Right lobe of liver (tissue), 6 donors: ENCODE data around the gene NEDD4L. TPM values are rescaled to one million over a fixed set of nuclear protein-coding genes. Genes with fewer than 3 reads are reported as not detected.

Experiments
- ATAC-seq, 4 donors: fragments of 200-7000 bp; cut with Tn5 transposase; one replicate each; pipeline ENCODE4 v1.9.1; 2020; ENCODE audit warnings: mild to moderate bottlenecking in 4 of 4, moderate library complexity in 4 of 4
- DNase-seq, 3 donors: peaks; one replicate each; pipeline ENCODE4 v3.0.0-alpha.2; 2020
- H3K27ac ChIP-seq, 3 donors: fragments of 200-600 bp; one replicate each; pipeline ENCODE4 v1.8.0; 2022
- H3K27me3 ChIP-seq, 2 donors: fragments of 200-600 bp; one replicate each; pipeline ENCODE4 v1.8.0; 2022
- H3K36me3 ChIP-seq, 4 donors: fragments of 200-600 bp; sonication (generic) in 1 of 4; one replicate each; pipeline versions ENCODE4 v1.5.1 to v1.8.0; 2017 to 2022; ENCODE audit warnings: control low read depth in 1 of 4
- H3K4me1 ChIP-seq, 4 donors: fragments of 200-600 bp; sonication (generic) in 1 of 4; one replicate each; pipeline versions ENCODE4 v1.5.1 to v1.8.0; 2017 to 2022; ENCODE audit warnings: control low read depth in 1 of 4
- H3K4me3 ChIP-seq, 3 donors: fragments of 200-600 bp; one replicate each; pipeline ENCODE4 v1.8.0; 2022
- H3K9me3 ChIP-seq, 4 donors: fragments of 200-600 bp; sonication (generic) in 1 of 4; one replicate each; pipeline versions ENCODE4 v1.5.1 to v1.8.0; 2017 to 2022; ENCODE audit warnings: control low read depth in 1 of 4
- POLR2A ChIP-seq: fragments of 450-650 bp; IDR thresholded peaks from one replicate; pipeline ENCODE4 v1.6.1; 2017; ENCODE audit warnings: antibody characterized with exemption, mild to moderate bottlenecking
- WGBS: methylation state at CpG from one replicate; pipeline ENCODE4 v1.1.6; 2018; ENCODE audit warnings: low coverage, low lambda C conversion rate; ENCODE audit not compliant: insufficient coverage; ENCODE audit errors: missing lambda C conversion rate; 5-methylcytosine and 5-hydroxymethylcytosine counted together
- intact Hi-C, 2 donors: fragments of 100-400 bp; cut with DNase I; formaldehyde crosslinking; loops; one replicate each; pipeline versions ENCODE4 v1.11.2 to v1.14.1; 2022
- total RNA-seq, 6 experiments: library from RNA; depleted of rRNA in 2 of 6; stranded (reverse); fragments of >200 nt in 2 of 6; fragmentation: NEBNext Ultra II Directional in 3 of 6; extraction: Animal tissue kit (Norgen Biotek cat#: 25700) in 3 of 6; gene quantifications; one replicate each; pipeline versions ENCODE4 v1.1.0 to v1.2.4, GENCODE V29; 2016 to 2023
- TF ChIP-seq, protein P1 (sequence below), 4 donors: fragments of 200-600 bp in 3 of 4; fragments of 450-650 bp in 1 of 4; IDR thresholded peaks; one replicate each; pipeline versions ENCODE4 v1.5.1 to v1.8.0; 2016 to 2022; ENCODE audit warnings: antibody characterized with exemption in 4 of 4, mild to moderate bottlenecking in 2 of 4
- donor health status: DM: no; HTN: yes; CAD: no.
- donor health status: DM: no; HTN: no; CAD: no.
- donor health status: DM: no; HTN: no; CAD: no.
- donor health status: DM: no; HTN: yes; CAD: no.
- donor health status: DM: no; HTN: yes; CAD: no.

NEDD4L gene
- total RNA-seq, 6 experiments from 2014 or later: 21.5 to 41.0 (median 33.2) TPM

DNA sequence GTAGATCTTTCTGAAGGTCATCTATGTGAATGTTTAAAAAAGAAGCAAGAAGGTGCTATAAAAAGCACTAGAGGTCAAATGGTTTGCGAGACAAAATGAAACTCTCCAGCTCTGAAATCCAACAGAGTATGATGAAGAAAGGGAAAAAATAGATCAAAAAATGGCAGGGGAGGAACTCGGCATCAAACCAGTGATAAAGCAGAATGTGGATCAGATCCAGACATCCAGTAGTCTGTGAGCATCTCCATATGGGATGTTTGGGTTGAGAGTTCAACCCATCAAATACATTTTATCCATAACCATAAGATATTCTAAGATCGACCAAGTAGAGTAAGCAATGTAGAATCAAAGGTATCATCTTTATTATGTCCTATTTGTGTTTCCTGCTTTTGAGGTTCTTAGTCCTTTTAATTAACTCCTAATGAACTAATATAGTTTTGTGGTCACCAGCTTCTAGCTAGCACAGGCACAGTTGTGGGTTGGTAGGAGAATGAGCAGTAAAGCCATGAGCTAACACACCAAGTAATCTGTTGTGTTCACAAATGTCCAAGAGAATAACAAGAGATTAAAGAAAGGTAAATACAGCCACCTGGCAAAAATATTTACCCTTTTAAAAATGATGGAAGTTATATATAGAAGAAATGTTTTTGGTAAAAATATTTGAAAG, 160.9 kb downstream of the NEDD4L start:
- DNase-seq (no peak), ATAC-seq (no peak)
- no peaks in the 10 kb centered on the region for H3K36me3 ChIP-seq
- H3K4me3 ChIP-seq: no peak overlapping the region
- H3K27ac ChIP-seq: no peak overlapping the region
- H3K4me1 ChIP-seq: peaks cover 0 to 16% (median 6%) of the 10 kb centered on the region in 4 donors
- intact Hi-C loops: no loop called here
- WGBS: 75% methylated on average over 3 of the region's 3 CpGs
- TF ChIP-seq, protein P1, sequence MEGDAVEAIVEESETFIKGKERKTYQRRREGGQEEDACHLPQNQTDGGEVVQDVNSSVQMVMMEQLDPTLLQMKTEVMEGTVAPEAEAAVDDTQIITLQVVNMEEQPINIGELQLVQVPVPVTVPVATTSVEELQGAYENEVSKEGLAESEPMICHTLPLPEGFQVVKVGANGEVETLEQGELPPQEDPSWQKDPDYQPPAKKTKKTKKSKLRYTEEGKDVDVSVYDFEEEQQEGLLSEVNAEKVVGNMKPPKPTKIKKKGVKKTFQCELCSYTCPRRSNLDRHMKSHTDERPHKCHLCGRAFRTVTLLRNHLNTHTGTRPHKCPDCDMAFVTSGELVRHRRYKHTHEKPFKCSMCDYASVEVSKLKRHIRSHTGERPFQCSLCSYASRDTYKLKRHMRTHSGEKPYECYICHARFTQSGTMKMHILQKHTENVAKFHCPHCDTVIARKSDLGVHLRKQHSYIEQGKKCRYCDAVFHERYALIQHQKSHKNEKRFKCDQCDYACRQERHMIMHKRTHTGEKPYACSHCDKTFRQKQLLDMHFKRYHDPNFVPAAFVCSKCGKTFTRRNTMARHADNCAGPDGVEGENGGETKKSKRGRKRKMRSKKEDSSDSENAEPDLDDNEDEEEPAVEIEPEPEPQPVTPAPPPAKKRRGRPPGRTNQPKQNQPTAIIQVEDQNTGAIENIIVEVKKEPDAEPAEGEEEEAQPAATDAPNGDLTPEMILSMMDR (IDR thresholded peaks at IDR 0.05): no peak
- TF ChIP-seq POLR2A: no peak
- no peaks in the 10 kb centered on the region for H3K9me3 ChIP-seq
- H3K27me3 ChIP-seq: no peaks in the 10 kb centered on the region

DNA sequence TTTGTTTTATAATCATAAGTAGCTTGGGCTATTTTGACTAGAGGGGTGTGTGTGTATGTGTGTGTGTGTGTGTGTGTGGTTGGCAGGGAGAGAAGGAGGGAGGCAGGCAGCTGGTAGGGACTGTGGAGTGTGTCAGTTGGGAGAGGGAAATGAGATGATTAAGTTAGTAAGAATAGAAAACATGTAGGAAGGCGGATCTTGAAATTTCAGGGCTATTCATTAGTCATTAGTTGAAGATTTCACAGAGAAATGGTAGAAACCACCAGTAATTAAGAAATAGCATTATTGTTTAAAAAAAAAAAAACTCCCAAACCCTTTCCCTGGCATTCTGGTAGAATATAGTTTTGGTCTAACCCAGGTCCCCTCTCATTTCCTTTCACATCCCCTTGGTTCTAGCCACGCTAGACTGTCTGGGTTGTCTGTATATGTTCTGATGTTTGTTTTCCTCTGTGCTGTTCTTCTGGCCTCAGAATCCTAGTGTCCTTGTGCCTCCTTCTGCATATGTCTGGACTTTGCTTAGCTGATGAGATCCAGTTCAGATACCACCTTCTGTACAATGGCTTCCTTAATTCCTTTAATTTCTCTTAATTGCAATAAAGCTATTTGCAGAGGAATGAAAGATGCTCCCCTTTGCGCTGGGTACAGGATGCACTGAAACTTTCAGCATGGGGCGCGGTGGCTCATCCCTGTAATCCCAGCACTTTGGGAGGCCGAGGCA, 161.6 kb downstream of the NEDD4L start:
- no peaks in the 10 kb centered on the region for H3K36me3 ChIP-seq
- WGBS: 93% methylated on average over 5 of the region's 6 CpGs
- intact Hi-C loops: no loop called here
- peaks cover 0 to 16% (median 6%) of the 10 kb centered on the region in 4 donors for H3K4me1 ChIP-seq
- DNase-seq (no peak), ATAC-seq (no peak)
- TF ChIP-seq, protein P1 (IDR thresholded peaks at IDR 0.05): no peak
- no peak for TF ChIP-seq POLR2A
- H3K27me3 ChIP-seq: no peaks in the 10 kb centered on the region
- no peak overlapping the region for H3K4me3 ChIP-seq
- no peaks in the 10 kb centered on the region for H3K9me3 ChIP-seq
- no peak overlapping the region for H3K27ac ChIP-seq

DNA sequence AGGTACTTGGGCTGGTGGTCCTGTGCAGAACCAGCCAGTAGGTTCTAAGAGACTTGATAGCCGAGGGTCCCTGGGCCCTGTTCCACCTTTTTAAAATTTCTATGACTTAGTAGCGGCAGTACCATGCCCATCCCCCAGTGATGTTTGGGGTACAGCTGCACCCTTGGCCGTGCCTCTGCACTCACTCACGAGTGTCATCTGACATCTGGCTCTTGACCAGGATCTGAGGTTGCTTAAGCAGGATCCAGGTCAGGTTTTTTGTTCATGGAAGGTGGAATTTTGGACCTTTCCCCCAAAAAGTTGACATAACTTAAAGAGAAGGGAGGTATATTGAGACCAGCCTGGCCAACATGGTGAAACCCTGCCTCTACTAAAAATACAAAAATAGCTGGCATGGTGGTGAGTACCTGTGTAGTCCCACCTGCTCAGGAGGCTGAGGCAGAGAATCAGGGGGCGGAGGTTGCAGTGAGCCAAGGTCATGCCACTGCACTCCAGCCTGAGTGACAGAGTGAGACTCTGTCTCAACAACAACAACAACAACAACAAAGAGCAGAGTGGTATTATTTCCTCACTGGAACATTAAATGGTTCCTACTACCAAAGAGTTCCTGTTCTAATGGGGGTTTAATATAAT, 163.6 kb downstream of the NEDD4L start:
- Histone ChIP-seq H3K4me3 (no peak overlapping the region), H3K27ac (no peak overlapping the region), H3K27me3 (no peaks in the 10 kb centered on the region), H3K36me3 (no peaks in the 10 kb centered on the region), H3K9me3 (no peaks in the 10 kb centered on the region), H3K4me1 (peaks cover 0 to 16% (median 6%) of the 10 kb centered on the region in 4 donors)
- intact Hi-C loops: no loop called here
- TF ChIP-seq, protein P1 (IDR thresholded peaks at IDR 0.05): no peak
- no peak for TF ChIP-seq POLR2A
- no CpG with 5 or more reads among the region's 5 CpGs for WGBS
- peak in 1 of 3 donors; percentile 64 for DNase-seq
- ATAC-seq: peak; percentile 69 to 91 (median 82)

DNA sequence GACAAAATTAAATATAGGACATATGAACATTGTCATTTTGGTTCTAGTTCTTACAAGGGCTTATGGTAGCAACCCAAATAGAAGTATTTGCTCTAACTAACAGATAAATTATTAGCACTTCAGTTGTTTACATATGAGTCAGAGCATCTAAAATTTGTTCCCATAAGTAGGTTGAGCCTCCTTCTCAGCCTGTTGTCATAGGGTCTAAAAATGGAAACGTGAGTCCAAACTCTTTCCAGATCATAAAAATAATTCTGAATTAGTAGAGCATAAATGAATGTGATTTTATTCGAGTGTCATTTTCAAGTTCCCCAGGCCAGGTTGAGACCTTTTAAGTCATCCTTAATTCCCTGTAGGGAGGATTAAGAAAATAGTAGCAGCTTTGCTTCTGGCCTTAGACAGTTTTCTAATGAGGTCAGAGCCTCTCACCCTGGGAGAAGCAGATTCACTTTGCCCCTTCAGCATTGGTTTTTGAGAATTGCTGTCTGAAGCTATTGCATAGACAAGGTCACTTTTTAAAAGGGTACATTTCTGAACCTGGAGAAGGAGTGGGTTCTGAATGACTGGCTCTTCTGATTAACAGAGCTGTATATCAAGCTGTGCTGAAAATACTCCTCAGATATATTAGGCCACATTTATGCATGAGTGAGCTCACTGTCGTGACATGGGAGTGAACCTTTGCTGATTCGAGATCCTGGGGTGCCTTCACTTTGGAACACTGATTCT, 164.3 kb downstream of the NEDD4L start:
- H3K9me3 ChIP-seq: no peaks in the 10 kb centered on the region
- H3K27me3 ChIP-seq: no peaks in the 10 kb centered on the region
- no peak overlapping the region for H3K4me3 ChIP-seq
- no peaks in the 10 kb centered on the region for H3K36me3 ChIP-seq
- intact Hi-C loops: no loop called here
- TF ChIP-seq, protein P1 (IDR thresholded peaks at IDR 0.05): no peak
- no peak for TF ChIP-seq POLR2A
- no peak overlapping the region for H3K27ac ChIP-seq
- DNase-seq (no peak), ATAC-seq (peak in 1 of 4 donors; percentile 59)
- 53% methylated on average over 4 of the region's 4 CpGs for WGBS
- H3K4me1 ChIP-seq: peaks cover 0 to 16% (median 6%) of the 10 kb centered on the region in 4 donors
